ENCODE results near the gene HIVEP1.
"Not testable (repeated sequence)": the region's sequence is repeated elsewhere in the genome, so short reads cannot be mapped to it uniquely, and the experiment has no call there.

Gene HIVEP1

DNA sequence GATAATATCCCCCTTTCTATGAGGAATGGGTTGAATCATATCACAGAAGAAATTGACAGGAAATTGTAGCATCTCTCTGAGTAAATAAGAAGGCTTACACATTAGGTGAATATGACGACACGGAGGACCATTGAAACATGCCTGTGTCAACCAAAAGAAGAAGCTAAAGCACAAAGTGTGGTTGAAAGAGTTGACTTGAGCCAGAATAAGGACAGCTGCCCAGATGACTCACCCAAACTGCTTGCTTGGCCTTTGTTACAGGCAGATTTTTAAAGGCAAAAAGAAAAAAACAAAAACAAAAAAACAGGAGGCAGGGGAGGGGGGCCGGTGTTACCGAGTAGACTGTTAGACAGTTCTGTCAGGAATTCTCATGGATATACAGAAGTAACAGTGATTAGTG lies 148.2 kb downstream of the HIVEP1 start:
- DNase-seq (ENCODE audit: low read depth) = no peak

DNA sequence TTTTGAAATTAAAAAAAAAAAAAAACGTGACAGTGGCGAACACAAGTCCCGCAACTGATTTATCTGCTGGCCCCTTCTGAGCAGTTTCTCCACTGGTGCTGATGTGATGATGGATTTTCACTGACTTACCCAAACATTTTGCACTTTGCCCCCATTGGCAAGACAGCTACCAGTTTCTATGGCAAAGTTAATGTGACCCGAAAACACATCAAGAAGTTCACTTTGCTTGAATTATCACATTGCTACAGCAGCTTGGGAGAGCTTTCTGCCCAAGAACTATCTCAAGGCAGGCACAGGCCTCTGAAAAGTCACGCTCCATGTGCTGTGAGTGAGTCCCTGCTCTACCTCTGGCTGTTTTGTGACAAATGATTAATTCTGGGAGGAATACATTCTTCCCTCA lies 150.1 kb downstream of the HIVEP1 start:
- no peak for DNase-seq (ENCODE audit: low read depth)

DNA sequence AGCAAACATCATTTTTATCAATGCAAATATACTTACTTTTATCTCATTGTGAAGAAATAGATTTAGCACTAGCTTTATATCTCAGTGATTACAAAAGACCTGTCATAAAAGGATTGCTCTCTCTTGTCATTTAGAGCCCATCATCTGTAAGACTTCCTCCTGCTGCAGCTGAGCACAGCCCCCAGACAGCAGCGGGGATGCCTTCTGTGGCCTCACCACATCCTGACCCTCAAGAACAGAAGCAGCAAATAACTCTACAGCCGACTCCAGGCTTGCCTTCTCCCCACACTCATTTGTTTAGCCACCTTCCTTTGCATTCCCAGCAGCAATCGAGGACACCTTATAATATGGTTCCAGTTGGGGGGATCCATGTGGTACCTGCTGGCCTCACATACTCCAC lies 151.0 kb downstream of the HIVEP1 start:
- DNase-seq (ENCODE audit: low read depth) = peak; percentile 4

DNA sequence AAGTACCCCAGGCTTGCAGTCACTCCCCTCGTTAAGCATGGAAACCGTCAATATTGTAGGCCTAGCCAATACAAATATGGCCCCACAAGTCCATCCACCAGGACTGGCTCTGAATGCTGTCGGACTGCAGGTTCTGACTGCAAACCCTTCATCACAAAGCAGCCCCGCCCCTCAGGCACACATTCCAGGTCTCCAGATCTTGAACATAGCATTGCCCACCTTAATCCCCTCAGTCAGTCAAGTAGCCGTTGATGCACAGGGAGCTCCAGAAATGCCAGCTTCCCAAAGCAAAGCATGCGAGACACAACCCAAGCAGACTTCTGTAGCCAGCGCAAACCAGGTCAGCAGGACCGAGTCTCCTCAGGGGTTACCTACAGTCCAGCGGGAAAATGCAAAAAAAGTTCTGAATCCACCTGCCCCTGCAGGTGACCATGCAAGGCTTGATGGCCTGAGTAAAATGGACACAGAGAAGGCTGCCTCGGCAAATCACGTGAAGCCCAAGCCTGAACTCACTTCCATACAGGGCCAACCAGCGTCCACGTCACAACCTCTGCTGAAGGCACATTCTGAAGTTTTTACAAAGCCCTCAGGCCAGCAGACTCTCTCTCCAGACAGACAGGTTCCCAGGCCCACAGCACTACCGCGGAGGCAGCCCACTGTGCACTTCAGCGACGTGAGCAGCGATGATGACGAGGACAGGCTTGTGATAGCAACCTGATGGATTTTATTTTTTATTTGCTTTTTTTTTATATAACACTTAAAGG lies 151.8 kb downstream of the HIVEP1 start:
- no peak for DNase-seq (ENCODE audit: low read depth)

DNA sequence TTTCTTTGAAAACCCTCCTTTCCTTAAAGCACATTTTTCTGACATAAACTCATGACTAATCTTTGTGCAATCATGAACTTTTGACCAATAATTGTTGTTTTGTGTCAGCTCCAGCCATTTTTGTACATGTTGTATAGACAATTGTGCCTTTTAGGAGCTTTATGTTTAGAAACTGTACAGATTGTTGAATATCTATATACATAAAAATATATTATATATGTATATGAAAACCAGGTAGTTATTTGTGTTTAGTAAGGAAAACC lies 152.3 kb downstream of the HIVEP1 start:
- DNase-seq (ENCODE audit: low read depth) = no peak

DNA sequence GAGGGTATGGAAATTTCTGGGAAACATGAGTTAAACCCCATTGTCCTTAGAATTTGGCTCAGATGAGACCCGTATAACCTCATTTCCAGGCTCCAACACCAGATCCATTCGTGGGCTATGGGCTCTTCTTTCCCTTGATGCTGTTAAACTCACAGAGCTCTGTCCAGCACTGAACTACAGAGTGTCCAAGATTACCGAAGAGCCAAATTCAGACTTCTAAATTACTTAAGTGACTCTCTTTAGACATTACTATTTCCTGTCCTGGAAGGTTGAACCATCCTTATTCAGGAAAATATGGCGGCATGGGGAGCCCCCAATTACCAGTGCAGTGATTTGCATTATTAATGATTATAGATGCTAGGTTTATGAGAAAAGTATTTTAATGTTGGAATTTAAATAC lies 153.2 kb downstream of the HIVEP1 start:
- no peak for DNase-seq (ENCODE audit: low read depth)

DNA sequence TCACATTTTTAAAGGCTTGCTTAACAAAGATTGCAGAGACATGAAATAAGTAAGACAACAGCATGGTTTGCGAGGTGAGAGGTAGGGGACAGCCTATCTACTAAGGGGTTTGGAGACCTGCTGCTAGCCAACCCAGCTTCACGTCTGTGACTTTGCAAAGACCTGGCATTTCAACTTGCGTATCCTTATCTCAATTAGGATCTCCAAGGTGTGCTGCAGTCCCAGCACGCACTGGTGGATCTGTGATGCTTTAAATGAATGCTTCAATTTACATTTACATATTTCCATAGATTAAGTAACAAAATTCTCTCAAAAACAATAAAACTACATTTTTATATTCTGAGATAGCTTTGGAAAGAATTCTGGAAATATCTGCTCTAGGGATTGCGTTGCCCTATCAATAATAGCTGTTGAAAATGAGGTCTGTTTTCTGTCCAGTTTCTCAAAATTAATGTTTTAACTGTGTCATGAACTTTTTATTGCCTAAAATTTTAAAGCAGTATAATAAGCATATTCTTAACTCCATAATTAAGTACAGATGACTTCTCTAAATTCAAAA lies 153.7 kb downstream of the HIVEP1 start:
- no peak for DNase-seq (ENCODE audit: low read depth)

DNA sequence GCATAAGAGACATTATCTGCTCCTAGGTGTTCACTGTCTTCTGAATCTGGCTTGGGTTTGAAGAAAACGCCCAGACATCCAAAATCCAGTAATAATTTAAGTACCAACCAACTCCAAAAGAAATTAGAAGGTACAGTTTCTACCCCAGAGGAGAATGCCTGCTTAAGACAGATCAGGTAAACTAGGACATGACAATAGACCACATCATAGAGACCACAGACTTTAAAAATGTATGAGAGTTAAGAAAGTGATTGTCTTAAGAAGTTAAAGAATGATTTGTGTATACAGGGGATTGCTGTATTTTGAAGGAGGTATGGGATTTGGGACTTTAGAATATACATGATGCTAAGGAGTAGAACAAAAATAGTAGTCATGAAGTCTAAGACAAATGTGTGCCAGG lies 157.3 kb downstream of the HIVEP1 start:
- DNase-seq (ENCODE audit: low read depth) = no peak

DNA sequence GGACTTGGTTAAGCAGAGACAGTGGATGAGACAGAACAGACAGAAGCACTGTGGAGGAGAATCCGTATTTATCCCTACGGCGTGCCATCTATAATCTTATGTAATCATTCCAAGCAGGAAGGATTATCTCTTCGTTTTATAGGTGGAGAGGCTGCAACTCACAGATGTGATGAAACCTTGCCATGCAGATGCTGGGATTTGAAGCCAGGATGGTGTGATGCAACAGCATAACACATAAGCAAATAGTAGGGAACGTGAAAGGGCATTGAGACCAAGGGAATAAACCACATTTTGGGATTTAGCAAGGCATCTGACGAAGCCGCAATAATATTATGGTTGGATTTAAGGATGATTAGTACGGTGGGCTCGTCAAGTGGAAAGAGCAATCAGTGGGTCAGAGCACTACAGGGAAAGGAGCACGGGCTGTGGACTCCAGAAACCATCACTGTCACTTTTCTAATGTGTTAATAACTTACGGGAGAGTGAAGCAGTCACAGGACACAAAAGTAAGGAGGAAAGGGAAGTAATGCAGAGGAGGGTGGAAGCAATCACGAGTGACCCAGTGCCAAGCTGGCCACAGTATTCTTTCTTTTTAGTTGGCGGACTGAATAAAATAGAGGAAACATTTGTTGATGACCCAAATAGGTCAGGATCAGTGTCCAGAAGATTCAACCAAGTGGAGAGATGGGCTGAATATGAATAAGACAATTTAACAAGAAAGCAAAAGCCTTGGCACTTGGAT lies 158.4 kb downstream of the HIVEP1 start:
- DNase-seq (ENCODE audit: low read depth) = no peak

DNA sequence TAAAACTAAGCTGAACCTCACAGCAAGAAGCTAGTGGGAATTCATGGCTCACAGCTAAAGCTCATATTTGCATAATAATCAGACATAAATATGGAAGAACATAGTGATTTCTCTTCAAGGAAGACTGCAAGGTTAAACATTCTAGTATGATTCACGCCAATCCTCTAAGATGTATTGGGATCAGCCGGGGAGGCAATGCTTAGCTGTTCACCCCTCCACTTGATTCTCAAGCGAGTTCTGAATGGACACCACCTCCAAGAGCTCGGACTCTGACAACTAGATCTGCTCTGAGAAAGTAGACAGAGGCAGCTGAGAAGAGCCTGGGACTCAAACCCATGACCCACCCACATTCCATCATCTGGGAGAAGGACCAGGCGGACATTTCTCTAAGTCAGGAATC lies 159.6 kb downstream of the HIVEP1 start:
- no peak for DNase-seq (ENCODE audit: low read depth)

DNA sequence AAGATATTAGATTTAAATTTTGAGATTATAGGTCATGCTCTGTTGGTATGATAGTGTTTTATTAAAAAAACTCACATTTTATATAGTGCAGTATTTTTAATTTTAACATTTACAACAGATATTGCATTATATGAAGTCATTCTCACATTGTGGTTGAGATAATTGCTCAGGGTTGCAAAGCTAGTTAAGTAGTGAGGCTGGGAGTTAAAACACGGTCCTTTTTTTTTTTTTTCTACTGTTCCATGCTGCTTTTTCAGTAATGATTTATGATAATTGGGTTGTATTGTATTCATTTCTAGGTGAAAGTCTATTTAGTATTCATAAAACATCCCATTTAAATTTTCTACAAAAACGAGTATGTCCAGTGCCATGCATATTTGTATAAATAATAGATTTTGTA lies 160.5 kb downstream of the HIVEP1 start:
- DNase-seq (ENCODE audit: low read depth) = no peak

DNA sequence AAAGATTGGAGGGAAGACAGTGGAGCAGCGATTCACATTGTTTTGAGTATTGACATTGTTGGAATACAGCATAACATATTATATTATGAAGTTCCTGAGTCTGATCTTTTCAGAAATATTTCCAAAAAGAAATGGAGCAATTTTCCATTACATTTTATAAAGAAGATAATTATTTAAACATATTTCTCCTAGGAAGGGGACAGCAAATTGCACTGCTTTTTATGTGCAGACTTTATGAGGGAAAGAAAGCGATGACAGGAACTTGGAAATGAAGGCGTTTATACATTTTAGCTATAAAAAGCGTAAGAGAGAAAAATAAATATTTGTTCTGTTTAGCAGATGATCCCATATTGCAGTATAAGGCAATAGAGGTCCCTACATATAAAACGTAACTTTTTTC lies 161.1 kb downstream of the HIVEP1 start:
- no peak for DNase-seq (ENCODE audit: low read depth)

DNA sequence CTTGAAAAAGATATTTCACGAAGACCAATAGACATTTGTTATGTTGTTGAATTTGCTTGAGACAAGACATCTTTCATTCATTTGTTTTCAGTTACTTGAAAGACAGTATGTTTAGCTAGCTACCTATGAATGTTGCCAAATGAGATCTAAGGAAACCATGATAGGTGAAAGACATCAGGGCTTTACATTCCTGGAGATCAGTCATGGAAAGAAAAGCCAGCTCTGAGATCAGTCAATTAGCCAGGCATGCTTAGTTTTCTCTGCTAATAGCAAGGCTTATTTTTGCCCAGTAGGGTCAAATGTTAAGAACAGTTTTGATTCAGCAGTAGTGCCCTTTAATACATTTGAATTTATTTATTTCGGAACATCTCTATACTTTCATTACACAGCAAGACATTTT lies 161.5 kb downstream of the HIVEP1 start:
- DNase-seq (ENCODE audit: low read depth) = no peak

DNA sequence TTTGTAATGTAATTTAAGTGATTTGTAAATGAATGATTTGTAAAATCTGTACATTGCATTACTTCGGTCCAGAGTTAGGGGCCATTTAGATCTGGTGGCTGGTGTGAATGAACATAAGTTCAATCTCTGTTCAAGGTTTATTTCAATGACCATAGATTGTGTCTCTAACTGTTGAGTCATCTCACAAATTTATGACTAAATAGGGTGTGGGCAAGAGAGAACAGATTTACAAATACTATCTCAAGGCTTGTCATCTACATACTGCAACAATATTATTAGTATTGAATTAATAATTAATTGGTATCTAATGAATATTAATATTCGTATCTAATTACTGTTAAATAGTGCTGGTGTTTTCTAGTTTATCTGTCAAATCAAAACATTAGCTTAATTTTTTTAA lies 162.8 kb downstream of the HIVEP1 start:
- no peak for DNase-seq (ENCODE audit: low read depth)

DNA sequence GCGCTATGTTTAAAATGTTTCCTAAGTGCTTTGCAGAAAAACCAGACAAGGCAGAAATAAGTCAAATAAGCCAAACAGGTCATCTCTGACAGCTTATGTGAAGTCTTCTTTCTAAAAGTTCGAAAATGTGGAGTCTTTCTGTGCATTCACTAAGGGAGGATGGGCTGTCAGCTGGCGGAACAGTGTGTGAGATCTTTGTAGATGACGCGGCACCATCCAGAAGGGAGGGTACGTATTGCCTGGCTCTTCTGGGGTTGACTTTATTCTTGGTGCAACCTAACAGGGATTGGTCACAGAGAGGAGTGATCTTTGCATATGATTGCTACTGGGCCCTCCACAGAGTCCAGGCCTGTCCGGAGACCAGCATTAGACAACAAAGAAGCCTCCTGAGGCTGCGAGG lies 163.5 kb downstream of the HIVEP1 start:
- no peak for DNase-seq (ENCODE audit: low read depth)

DNA sequence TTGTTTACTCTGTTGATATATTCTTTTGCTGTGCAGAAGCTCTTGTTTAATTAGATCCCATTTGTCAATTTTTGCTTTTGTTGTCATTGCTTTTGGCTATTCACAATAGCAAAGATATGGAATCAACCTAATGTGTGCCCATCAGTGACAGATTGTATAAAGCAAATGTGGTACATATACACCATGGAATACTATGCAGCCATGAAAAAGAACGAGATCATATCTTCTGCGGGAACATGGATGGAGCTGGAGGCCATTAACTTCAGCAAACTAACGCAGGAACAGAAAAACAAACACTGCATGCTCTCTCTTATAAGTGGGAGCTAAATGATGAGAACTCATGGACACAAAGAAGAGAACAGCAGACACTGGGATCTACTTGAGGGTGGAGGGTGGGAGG lies 164.7 kb downstream of the HIVEP1 start:
- DNase-seq (ENCODE audit: low read depth) = not testable (repeated sequence)

DNA sequence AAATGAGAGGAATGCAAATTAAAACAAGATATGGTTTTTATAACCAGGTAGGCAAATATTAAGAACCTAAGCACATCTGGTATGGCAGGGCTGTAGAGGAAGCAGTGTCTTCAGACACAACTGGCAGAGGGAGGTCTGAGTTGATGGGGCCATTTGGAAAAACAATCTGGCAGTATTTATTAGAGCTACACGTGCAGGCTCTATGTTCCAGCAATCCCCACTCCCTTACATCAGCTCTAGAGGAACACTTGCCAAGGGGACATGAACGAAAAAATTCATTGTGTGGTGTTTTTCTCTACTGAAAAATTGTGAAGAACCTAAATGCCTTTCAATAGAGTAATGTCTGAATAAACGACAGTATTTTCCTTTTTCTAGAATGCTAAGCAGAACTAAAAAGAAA lies 166.4 kb downstream of the HIVEP1 start:
- DNase-seq (ENCODE audit: low read depth) = no peak

DNA sequence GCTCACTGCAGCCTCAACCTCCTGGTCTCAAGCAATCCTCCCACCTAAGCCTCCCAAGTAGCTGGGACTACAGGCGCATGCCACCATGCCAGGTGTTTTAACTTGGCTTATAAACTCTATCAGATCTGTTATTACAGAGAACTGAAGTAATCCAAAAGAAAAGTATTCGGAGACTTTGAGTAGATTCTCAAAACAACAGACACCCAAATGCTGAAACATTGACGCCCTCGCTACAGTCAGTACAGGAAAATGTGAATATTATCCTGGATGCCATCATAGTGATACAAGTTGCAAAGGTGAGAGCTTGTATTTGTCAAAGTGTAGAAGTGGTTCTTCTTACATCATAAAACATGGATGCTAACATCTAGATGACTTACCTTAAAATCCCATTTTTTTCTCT lies 169.4 kb downstream of the HIVEP1 start:
- DNase-seq (ENCODE audit: low read depth) = no peak

DNA sequence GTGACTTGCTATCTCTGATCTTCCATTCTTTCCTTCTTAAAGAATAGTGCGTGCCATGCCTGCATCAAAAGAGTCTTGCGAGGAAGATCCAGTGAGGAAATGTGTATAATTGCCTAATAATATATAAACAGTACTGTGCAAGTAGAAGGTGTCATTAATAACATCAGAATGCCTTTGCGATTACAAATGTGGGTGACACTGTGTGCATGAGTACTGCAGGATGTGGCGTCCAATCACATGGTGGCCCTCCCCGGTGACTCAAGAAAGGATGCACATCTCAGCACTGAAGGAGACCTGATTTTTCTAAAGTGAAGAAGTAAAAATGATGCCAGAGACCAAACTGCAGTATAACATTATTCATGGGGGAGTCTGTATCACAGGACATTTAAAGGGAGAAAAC lies 170.6 kb downstream of the HIVEP1 start:
- no peak for DNase-seq (ENCODE audit: low read depth)

DNA sequence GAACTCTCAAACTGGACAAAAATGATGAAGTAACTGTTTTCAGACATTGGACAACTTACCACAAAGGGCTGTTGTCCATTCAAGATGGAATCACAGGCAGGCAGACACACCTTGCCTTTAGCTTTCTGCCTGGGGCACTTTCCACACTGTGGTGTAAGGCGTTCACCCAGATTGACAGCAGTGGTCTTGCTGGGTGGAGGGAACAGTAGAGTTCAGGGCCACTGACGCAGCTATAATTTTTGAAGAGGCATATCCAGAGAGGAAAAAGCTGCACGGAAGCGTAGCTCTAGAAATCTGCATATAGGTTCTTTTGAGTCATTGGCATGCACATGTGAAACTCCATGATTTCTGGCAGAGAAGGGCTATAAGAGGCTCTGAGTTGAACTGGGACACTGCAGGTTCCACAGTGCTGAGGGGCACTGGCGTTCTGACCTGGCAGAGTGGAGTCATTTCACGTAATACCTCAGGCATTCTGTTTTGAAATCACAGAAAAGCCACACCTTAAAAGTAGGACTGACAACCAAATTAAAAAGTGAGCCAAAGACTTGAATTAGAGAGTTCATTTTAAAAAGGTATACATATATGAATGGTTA lies 173.1 kb downstream of the HIVEP1 start:
- no peak for DNase-seq (ENCODE audit: low read depth)

DNA sequence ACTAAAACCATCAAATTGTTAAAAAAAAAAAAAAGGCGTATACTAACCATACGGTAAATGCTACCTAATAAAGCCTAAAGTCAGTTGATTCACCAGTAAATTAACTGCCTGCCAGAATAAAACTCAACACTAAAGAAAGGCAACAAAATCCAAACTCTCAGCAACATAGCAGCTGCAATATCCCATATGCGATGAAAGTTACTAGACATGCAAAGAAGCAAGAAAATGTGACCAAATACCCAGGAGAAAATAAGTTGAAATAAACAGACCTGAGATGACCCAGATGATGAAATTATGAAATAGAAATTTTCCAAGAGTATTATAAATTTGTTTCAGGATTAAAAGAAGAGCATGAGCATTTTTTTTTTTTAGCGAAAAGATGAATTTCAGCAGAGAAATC lies 174.4 kb downstream of the HIVEP1 start:
- DNase-seq (ENCODE audit: low read depth) = no peak

DNA sequence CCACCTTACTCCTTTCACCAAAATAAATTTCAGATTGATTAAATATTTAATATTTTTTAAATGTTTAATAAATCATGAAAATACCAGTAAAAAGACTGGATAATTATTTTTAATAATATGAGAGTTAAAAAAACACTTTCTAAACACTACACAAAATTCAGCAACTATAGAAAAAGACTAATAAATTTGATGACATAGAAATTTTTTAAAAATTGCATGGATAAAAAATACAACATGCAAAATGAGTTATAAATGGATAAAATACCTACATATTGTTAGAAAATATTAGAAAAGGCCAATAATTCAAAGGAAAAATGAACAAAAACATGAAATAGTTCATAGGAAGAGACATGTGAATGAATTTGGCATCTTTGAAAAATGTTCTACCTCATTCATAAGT lies 177.0 kb downstream of the HIVEP1 start:
- DNase-seq (ENCODE audit: low read depth) = no peak

DNA sequence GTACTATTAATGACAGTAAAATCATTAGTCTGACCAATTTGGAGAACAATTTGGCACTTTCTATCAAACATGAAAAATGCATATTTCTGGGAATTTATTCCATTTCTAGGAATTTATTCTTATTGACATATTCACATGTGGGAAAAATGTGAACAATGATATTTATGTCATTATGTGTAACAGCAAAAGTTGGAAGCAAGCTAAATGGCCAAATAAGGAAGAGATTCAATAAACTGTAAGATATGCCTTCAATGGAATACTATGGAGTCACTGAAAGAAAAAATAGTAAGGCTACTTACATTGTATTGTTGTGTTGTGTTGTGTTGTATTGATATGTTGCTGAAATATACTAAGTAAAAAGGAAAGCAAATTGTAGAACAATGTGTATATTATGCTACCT lies 177.5 kb downstream of the HIVEP1 start:
- DNase-seq (ENCODE audit: low read depth) = no peak

Data from CMK (cell line).